ENCODE measurements around the gene SLC25A26.

Gene SLC25A26

DNA sequence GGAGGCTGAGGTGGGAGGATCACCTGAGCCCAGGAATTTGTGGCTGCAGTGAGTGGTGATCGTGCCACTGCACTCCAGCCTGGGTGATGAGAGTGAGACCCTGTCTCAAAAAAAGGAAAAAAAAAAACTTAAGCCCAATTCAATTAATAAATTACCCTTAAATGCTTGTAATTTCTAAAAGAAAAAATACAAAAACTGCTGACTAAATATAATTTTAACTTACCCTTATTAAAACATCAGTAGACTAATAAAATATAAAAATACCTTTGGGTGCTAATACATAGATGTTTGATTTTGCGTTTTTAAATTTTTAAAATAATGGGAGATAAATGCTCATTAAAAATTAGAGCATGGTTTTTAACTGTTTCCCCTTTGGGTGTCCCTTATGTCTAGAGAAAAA is 17.5 kb upstream of the SLC25A26 start:
- no peak for TF ChIP-seq CTCF (IDR thresholded peaks at IDR 0.05; ENCODE audit: low read depth, low read length, missing control alignments)
- DNase-seq (ENCODE audit: low read depth): no peak
- no peak overlapping the region for H3K4me3 ChIP-seq (ENCODE audit: low read depth, low read length)

- H3K4me3 ChIP-seq (ENCODE audit: low read depth, low read length): no peak overlapping the region
- DNase-seq (ENCODE audit: low read depth): no peak
- no peak for TF ChIP-seq CTCF (IDR thresholded peaks at IDR 0.05; ENCODE audit: low read depth, low read length, missing control alignments)
These were observed 14.0 kb upstream of the SLC25A26 start for GRCh38 chr3:66206806-66207205.

GRCh38 chr3:66208189-66208588 is 12.6 kb upstream of the SLC25A26 start:
- TF ChIP-seq CTCF (IDR thresholded peaks at IDR 0.05; ENCODE audit: low read depth, low read length, missing control alignments): no peak
- H3K4me3 ChIP-seq (ENCODE audit: low read depth, low read length): no peak overlapping the region
- no peak for DNase-seq (ENCODE audit: low read depth)

- H3K4me3 ChIP-seq (ENCODE audit: low read depth, low read length): no peak overlapping the region
- DNase-seq (ENCODE audit: low read depth): no peak
- TF ChIP-seq CTCF (IDR thresholded peaks at IDR 0.05; ENCODE audit: low read depth, low read length, missing control alignments): no peak
These were observed 10.0 kb upstream of the SLC25A26 start for GRCh38 chr3:66210687-66211295.

DNA sequence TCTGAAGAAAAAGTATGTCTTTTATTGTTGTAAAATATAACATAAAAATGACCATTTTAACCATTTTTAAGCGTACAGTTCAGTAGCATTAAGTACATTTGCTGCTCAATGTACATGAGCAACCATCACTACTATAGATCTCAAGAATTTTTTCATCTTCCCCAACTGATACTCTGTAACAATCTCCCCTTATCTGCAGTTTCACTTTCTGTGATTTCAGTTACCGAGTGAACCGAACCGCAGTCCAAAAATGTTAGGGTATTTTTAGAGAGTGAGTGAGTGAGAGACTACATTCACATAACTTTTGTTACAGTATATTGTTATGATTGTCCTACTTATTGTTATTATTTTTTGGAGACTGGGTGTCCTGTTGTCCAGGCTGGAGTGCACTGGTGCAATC is 9.0 kb upstream of the SLC25A26 start:
- no peak for TF ChIP-seq CTCF (IDR thresholded peaks at IDR 0.05; ENCODE audit: low read depth, low read length, missing control alignments)
- H3K4me3 ChIP-seq (ENCODE audit: low read depth, low read length): no peak overlapping the region
- no peak for DNase-seq (ENCODE audit: low read depth)

GRCh38 chr3:66215106-66215505 is 5.7 kb upstream of the SLC25A26 start:
- DNase-seq (ENCODE audit: low read depth): no peak
- no peak for TF ChIP-seq CTCF (IDR thresholded peaks at IDR 0.05; ENCODE audit: low read depth, low read length, missing control alignments)
- no peak overlapping the region for H3K4me3 ChIP-seq (ENCODE audit: low read depth, low read length)

DNA sequence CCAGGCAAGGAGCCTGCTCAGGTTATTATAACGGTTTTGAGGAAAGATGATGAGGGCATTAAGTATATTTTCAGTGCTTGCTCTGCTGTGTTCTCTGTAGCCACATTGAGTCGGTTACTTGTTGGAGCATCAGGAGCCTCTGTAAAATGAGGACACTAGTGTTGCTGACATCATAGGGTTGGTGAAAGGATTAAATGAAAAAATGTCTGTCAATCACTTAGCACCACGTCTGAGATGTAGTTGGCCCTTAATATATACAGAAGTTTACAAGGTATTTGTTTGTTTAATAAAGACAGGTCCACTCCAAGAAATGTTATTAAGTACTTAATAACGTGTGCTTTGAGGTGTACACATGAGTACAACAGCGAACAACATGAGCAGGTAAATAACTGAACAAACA is 735 bp upstream of the SLC25A26 start:
- H3K4me3 ChIP-seq (ENCODE audit: low read depth, low read length): peak overlapping the region; percentile 56; the same call in 1 of the 2 replicates
- no peak for TF ChIP-seq CTCF (IDR thresholded peaks at IDR 0.05; ENCODE audit: low read depth, low read length, missing control alignments)
- DNase-seq (ENCODE audit: low read depth): no peak

Measured in GM12864 (cell line).